Neural cell (in vitro differentiated cells): ENCODE results near the gene GRIK3. TPM values are rescaled to one million over a fixed set of nuclear protein-coding genes. Genes with fewer than 3 reads are reported as not detected.

ENCODE experiments used
- H2AFZ ChIP-seq: fragments of 200-600, 300-800 bp; sonication (generic), shearing (Covaris generic); 2 replicates; pipeline ENCODE4 v1.6.0; 2014; ENCODE audit warnings: low read depth, mild to moderate bottlenecking, antibody characterized with exemption, low read length, moderate library complexity
- H3F3A ChIP-seq: fragments of 200-600 bp; shearing (Covaris generic); 2 replicates; pipeline ENCODE4 v1.6.1; 2016; ENCODE audit warnings: mild to moderate bottlenecking, moderate library complexity, mixed read lengths, antibody characterized with exemption, low read length; ENCODE audit not compliant: insufficient read depth, poor library complexity, severe bottlenecking
- H3K27ac ChIP-seq: fragments of 200-600, 300-800 bp; sonication (generic), shearing (Covaris generic); 2 replicates; pipeline ENCODE4 v1.5.1; 2014; ENCODE audit warnings: mild to moderate bottlenecking, low read length, moderate library complexity
- H3K27me3 ChIP-seq: fragments of 300-800, 200-600 bp; sonication (generic), shearing (Covaris generic); 2 replicates; pipeline ENCODE4 v1.6.0; 2014; ENCODE audit warnings: mild to moderate bottlenecking, low read depth, low read length, moderate library complexity; ENCODE audit not compliant: insufficient read depth
- H3K36me3 ChIP-seq: fragments of 300-800, 200-600 bp; sonication (generic), shearing (Covaris generic); 2 replicates; pipeline ENCODE4 v1.5.1; 2014; ENCODE audit warnings: mild to moderate bottlenecking, antibody characterized with exemption, low read length, moderate library complexity; ENCODE audit not compliant: insufficient read depth
- H3K4me2 ChIP-seq: fragments of 300-800, 200-600 bp; sonication (generic), shearing (Covaris generic); 2 replicates; pipeline ENCODE4 v1.6.0; 2014; ENCODE audit warnings: mild to moderate bottlenecking, low read length
- H3K4me3 ChIP-seq: fragments of 300-800, 200-600 bp; sonication (generic), shearing (Covaris generic); 2 replicates; pipeline ENCODE4 v1.5.1; 2014; ENCODE audit warnings: mild to moderate bottlenecking, low read length, moderate library complexity
- H3K79me2 ChIP-seq: fragments of 200-600 bp; shearing (Covaris generic); replicated peaks from 2 replicates; pipeline ENCODE4 v1.6.0; 2014; ENCODE audit warnings: mild to moderate bottlenecking, low read length, moderate library complexity; ENCODE audit not compliant: insufficient read depth
- H3K9ac ChIP-seq: fragments of 300-800, 200-600 bp; sonication (generic), shearing (Covaris generic); 2 replicates; pipeline ENCODE4 v1.6.1; 2016; ENCODE audit warnings: mild to moderate bottlenecking, low read length, mixed read lengths
- H3K9me2 ChIP-seq: fragments of 200-600 bp; shearing (Covaris generic); 2 replicates; pipeline ENCODE4 v1.6.1; 2016; ENCODE audit warnings: mild to moderate bottlenecking, low read length, mixed read lengths; ENCODE audit not compliant: insufficient read depth
- H3K9me3 ChIP-seq: fragments of 200-600, 300-800 bp; sonication (generic), shearing (Covaris generic); 2 replicates; pipeline ENCODE4 v1.6.1; 2016; ENCODE audit warnings: mild to moderate bottlenecking, mixed run types, low read length, moderate library complexity, mixed read lengths
- H4K20me1 ChIP-seq: fragments of 200-600 bp; shearing (Covaris generic); 2 replicates; pipeline ENCODE4 v1.6.1; 2016; ENCODE audit warnings: mild to moderate bottlenecking, mixed run types; ENCODE audit not compliant: insufficient read depth
- CTCF ChIP-seq: fragments of 450-650 bp; IDR thresholded peaks from 2 replicates; pipeline ENCODE4 v1.5.1; 2014; ENCODE audit warnings: antibody characterized with exemption, mild to moderate bottlenecking, moderate library complexity; ENCODE audit not compliant: poor library complexity, severe bottlenecking
- EP300 ChIP-seq: fragments of 450-650 bp; conservative IDR thresholded peaks from 2 replicates; pipeline ENCODE4 v1.6.1; 2014; ENCODE audit warnings: antibody characterized with exemption, mild to moderate bottlenecking, moderate library complexity; ENCODE audit not compliant: poor library complexity, severe bottlenecking
- EZH2 ChIP-seq: fragments of 200-600, 300-800 bp; shearing (Covaris generic), sonication (generic); IDR thresholded peaks from 2 replicates; pipeline ENCODE4 v1.6.1; 2014; ENCODE audit warnings: antibody characterized with exemption, low read length, borderline replicate concordance, mild to moderate bottlenecking; ENCODE audit not compliant: insufficient read depth, poor library complexity, severe bottlenecking
- MXI1 ChIP-seq: fragments of 450-650 bp; conservative IDR thresholded peaks from 2 replicates; pipeline ENCODE4 v1.6.1; 2014; ENCODE audit warnings: antibody characterized with exemption, mild to moderate bottlenecking; ENCODE audit not compliant: poor library complexity, severe bottlenecking
- POLR2AphosphoS5 ChIP-seq: IDR thresholded peaks from 2 replicates; pipeline ENCODE4 v1.6.1; 2012
- RAD21 ChIP-seq: fragments of 450-650 bp; conservative IDR thresholded peaks from 2 replicates; pipeline ENCODE4 v1.6.1; 2014; ENCODE audit warnings: antibody characterized with exemption, mild to moderate bottlenecking, moderate library complexity
- SMC3 ChIP-seq: fragments of 450-650 bp; conservative IDR thresholded peaks from 2 replicates; pipeline ENCODE4 v1.6.1; 2014; ENCODE audit warnings: antibody characterized with exemption, mild to moderate bottlenecking, moderate library complexity; ENCODE audit not compliant: poor library complexity
- TAF1 ChIP-seq: IDR thresholded peaks from 2 replicates; pipeline ENCODE4 v1.6.1; 2012; ENCODE audit warnings: low read depth
- polyA plus RNA-seq: library from polyadenylated mRNA; depleted of rRNA; stranded (reverse); fragments of >200 nt; gene quantifications from 2 replicates; pipeline ENCODE4 v1.2.3, GENCODE V29; 2014
- TF ChIP-seq, protein P1 (sequence below): IDR thresholded peaks from 2 replicates; pipeline ENCODE4 v1.6.1; 2012; ENCODE audit warnings: borderline replicate concordance

GRIK3 gene
- polyA plus RNA-seq, 1 donor from 2014 or later = 5.0 TPM

DNA sequence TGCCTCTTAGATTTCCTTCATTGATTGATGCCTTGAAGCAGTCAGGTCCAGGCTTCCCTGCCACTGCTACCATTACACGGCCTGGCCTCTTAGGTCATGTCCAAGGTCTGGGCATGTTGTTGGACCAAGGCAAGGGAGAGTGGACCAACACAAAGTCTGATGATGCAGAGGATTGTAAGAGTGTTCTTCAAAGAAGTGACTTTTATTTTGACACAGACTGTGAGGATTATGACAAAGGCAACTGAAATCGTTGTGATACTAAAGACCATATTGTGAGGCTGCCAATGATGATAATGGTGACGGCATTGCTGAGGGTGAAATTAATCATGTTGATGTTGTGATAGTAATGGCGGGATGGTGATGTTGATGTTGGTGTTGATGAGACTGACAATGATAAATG lies 149.5 kb downstream of the GRIK3 start:
- Histone ChIP-seq H4K20me1 (no peaks in the 10 kb centered on the region), H3K9me3 (no peaks in the 10 kb centered on the region), H3K9ac (no peak overlapping the region), H3K79me2 (no peaks in the 10 kb centered on the region), H3K27me3 (no peaks in the 10 kb centered on the region), H3K4me3 (no peak overlapping the region), H3F3A (no peaks in the 10 kb centered on the region), H3K9me2 (no peaks in the 10 kb centered on the region), H3K36me3 (no peaks in the 10 kb centered on the region), H3K4me2 (no peak overlapping the region), H2AFZ (no peak overlapping the region), H3K27ac (no peak overlapping the region)
- TF ChIP-seq EZH2 (no peak), RAD21 (no peak), TAF1 (no peak), POLR2AphosphoS5 (peak; percentile 38)

- Histone ChIP-seq H3K27me3 (no peaks in the 10 kb centered on the region), H2AFZ (no peak overlapping the region), H3F3A (no peaks in the 10 kb centered on the region), H3K9ac (no peak overlapping the region), H3K4me2 (no peak overlapping the region), H3K79me2 (no peaks in the 10 kb centered on the region), H3K4me3 (no peak overlapping the region), H3K36me3 (no peaks in the 10 kb centered on the region), H4K20me1 (no peaks in the 10 kb centered on the region), H3K9me3 (no peaks in the 10 kb centered on the region), H3K9me2 (no peaks in the 10 kb centered on the region), H3K27ac (no peak overlapping the region)
- TF ChIP-seq, protein P1, sequence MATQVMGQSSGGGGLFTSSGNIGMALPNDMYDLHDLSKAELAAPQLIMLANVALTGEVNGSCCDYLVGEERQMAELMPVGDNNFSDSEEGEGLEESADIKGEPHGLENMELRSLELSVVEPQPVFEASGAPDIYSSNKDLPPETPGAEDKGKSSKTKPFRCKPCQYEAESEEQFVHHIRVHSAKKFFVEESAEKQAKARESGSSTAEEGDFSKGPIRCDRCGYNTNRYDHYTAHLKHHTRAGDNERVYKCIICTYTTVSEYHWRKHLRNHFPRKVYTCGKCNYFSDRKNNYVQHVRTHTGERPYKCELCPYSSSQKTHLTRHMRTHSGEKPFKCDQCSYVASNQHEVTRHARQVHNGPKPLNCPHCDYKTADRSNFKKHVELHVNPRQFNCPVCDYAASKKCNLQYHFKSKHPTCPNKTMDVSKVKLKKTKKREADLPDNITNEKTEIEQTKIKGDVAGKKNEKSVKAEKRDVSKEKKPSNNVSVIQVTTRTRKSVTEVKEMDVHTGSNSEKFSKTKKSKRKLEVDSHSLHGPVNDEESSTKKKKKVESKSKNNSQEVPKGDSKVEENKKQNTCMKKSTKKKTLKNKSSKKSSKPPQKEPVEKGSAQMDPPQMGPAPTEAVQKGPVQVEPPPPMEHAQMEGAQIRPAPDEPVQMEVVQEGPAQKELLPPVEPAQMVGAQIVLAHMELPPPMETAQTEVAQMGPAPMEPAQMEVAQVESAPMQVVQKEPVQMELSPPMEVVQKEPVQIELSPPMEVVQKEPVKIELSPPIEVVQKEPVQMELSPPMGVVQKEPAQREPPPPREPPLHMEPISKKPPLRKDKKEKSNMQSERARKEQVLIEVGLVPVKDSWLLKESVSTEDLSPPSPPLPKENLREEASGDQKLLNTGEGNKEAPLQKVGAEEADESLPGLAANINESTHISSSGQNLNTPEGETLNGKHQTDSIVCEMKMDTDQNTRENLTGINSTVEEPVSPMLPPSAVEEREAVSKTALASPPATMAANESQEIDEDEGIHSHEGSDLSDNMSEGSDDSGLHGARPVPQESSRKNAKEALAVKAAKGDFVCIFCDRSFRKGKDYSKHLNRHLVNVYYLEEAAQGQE = no peak
- no peak for TF ChIP-seq POLR2AphosphoS5
- TF ChIP-seq MXI1 = no peak
- no peak for TF ChIP-seq CTCF
- no peak for TF ChIP-seq TAF1
- TF ChIP-seq EP300 = no peak
- no peak for TF ChIP-seq RAD21
- TF ChIP-seq SMC3 = no peak
- no peak for TF ChIP-seq EZH2
Observed at GRCh38 chr1:36884029-36884701, 150.2 kb downstream of the GRIK3 start.
